Neuronal stem cell (in vitro differentiated cells): ENCODE measurements around the gene ZNF423.
"Not testable (repeated sequence)": the region's sequence is repeated elsewhere in the genome, so short reads cannot be mapped to it uniquely, and the experiment has no call there.

Source experiments
- DNase-seq: peaks from one replicate; pipeline ENCODE4 v3.0.0-alpha.2; 2013; ENCODE audit warnings: low spot score
- H2AFZ ChIP-seq: one replicate; pipeline ENCODE4 v1.6.1; 2013; ENCODE audit warnings: mild to moderate bottlenecking, low read length, inconsistent platforms
- H2AK5ac ChIP-seq: 2 replicates; pipeline ENCODE4 v1.6.1; 2013; ENCODE audit warnings: low read depth, mild to moderate bottlenecking, inconsistent platforms, low read length, moderate library complexity, mixed read lengths
- H2BK120ac ChIP-seq: 2 replicates; pipeline ENCODE4 v1.6.1; 2013; ENCODE audit warnings: low read depth, mild to moderate bottlenecking, inconsistent platforms, low read length, moderate library complexity, mixed read lengths
- H2BK12ac ChIP-seq: one replicate; pipeline ENCODE4 v1.6.1; 2013; ENCODE audit warnings: low read length, inconsistent platforms
- H2BK15ac ChIP-seq: 2 replicates; pipeline ENCODE4 v1.6.1; 2013; ENCODE audit warnings: mild to moderate bottlenecking, low read length, inconsistent platforms, mixed read lengths
- H2BK5ac ChIP-seq: one replicate; pipeline ENCODE4 v1.6.1; 2013; ENCODE audit warnings: inconsistent platforms, mild to moderate bottlenecking, low read length, moderate library complexity
- H3K14ac ChIP-seq: one replicate; pipeline ENCODE4 v1.6.1; 2013; ENCODE audit warnings: low read length, inconsistent platforms
- H3K18ac ChIP-seq: 2 replicates; pipeline ENCODE4 v1.6.1; 2013; ENCODE audit warnings: low read length, inconsistent platforms
- H3K23ac ChIP-seq: 2 replicates; pipeline ENCODE4 v1.6.1; 2013; ENCODE audit warnings: low read depth, mild to moderate bottlenecking, mixed read lengths, low read length, inconsistent platforms; ENCODE audit not compliant: poor library complexity
- H3K27ac ChIP-seq: replicated peaks from 3 replicates; pipeline ENCODE4 v1.5.1; 2013; ENCODE audit warnings: low read length, inconsistent platforms
- H3K27me3 ChIP-seq, 3 experiments: 2 replicates each; pipeline ENCODE4 v1.6.1; 2013; ENCODE audit warnings: low read length in 3 of 3, mild to moderate bottlenecking in 2 of 3, inconsistent platforms in 1 of 3, low read depth in 1 of 3, mixed read lengths in 1 of 3, moderate library complexity in 1 of 3; ENCODE audit not compliant: control insufficient read depth in 3 of 3, insufficient read depth in 3 of 3
- H3K36me3 ChIP-seq, 2 donors: replicated peaks in 1 of 2; 2 replicates each; pipeline ENCODE4 v1.6.1; 2013; ENCODE audit warnings: low read length in 2 of 2; ENCODE audit not compliant: control insufficient read depth in 2 of 2, insufficient read depth in 2 of 2
- H3K4ac ChIP-seq: 2 replicates; pipeline ENCODE4 v1.6.1; 2013; ENCODE audit warnings: inconsistent platforms, mild to moderate bottlenecking, low read length, moderate library complexity
- H3K4me1 ChIP-seq, 2 donors: 1 replicate in 1 of 2; 2 replicates in 1 of 2; pipeline ENCODE4 v1.6.1; 2013; ENCODE audit warnings: low read length in 2 of 2, low read depth in 1 of 2; ENCODE audit not compliant: control insufficient read depth in 2 of 2, insufficient read depth in 1 of 2
- H3K4me2 ChIP-seq: one replicate; pipeline ENCODE4 v1.6.1; 2013; ENCODE audit warnings: mild to moderate bottlenecking, low read length, inconsistent platforms; ENCODE audit not compliant: insufficient read depth, poor library complexity, severe bottlenecking
- H3K4me3 ChIP-seq, 2 donors: 2 replicates each; pipeline ENCODE4 v1.5.1; 2013; ENCODE audit warnings: low read length in 2 of 2, mild to moderate bottlenecking in 2 of 2, inconsistent platforms in 1 of 2, moderate library complexity in 1 of 2
- H3K79me1 ChIP-seq: one replicate; pipeline ENCODE4 v1.6.1; 2013; ENCODE audit warnings: low read depth, mild to moderate bottlenecking, inconsistent platforms, low read length, moderate library complexity
- H3K9ac ChIP-seq: one replicate; pipeline ENCODE4 v1.6.1; 2013; ENCODE audit warnings: mild to moderate bottlenecking, low read depth, low read length, inconsistent platforms; ENCODE audit not compliant: poor library complexity
- H3K9me3 ChIP-seq, 2 donors: replicated peaks in 1 of 2; 2 replicates each; pipeline versions ENCODE3 to v1.6.1; 2013; ENCODE audit warnings: low read length in 2 of 2, mild to moderate bottlenecking in 2 of 2, inconsistent platforms in 1 of 2, low read depth in 1 of 2, mixed read lengths in 1 of 2, moderate library complexity in 1 of 2; ENCODE audit not compliant: control insufficient read depth in 2 of 2, insufficient read depth in 1 of 2
- H4K8ac ChIP-seq: one replicate; pipeline ENCODE4 v1.6.1; 2013; ENCODE audit warnings: low read depth, mild to moderate bottlenecking, inconsistent platforms, low read length, moderate library complexity
- H4K91ac ChIP-seq: one replicate; pipeline ENCODE4 v1.6.1; 2013; ENCODE audit warnings: low read length, low read depth, mild to moderate bottlenecking, inconsistent platforms; ENCODE audit not compliant: poor library complexity
- WGBS, 2 donors: extraction: QIAGEN DNeasy Blood & Tissue Kit; methylation state at CpG; one replicate each; pipeline ENCODE4 v1.1.7; 2013; ENCODE audit warnings: missing lambda C conversion rate in 2 of 2, mixed read lengths in 1 of 2; ENCODE audit not compliant: insufficient read length in 2 of 2, insufficient replicate concordance in 1 of 2; ENCODE audit errors: extremely low coverage in 2 of 2; 5-methylcytosine and 5-hydroxymethylcytosine counted together

ZNF423 gene

DNA sequence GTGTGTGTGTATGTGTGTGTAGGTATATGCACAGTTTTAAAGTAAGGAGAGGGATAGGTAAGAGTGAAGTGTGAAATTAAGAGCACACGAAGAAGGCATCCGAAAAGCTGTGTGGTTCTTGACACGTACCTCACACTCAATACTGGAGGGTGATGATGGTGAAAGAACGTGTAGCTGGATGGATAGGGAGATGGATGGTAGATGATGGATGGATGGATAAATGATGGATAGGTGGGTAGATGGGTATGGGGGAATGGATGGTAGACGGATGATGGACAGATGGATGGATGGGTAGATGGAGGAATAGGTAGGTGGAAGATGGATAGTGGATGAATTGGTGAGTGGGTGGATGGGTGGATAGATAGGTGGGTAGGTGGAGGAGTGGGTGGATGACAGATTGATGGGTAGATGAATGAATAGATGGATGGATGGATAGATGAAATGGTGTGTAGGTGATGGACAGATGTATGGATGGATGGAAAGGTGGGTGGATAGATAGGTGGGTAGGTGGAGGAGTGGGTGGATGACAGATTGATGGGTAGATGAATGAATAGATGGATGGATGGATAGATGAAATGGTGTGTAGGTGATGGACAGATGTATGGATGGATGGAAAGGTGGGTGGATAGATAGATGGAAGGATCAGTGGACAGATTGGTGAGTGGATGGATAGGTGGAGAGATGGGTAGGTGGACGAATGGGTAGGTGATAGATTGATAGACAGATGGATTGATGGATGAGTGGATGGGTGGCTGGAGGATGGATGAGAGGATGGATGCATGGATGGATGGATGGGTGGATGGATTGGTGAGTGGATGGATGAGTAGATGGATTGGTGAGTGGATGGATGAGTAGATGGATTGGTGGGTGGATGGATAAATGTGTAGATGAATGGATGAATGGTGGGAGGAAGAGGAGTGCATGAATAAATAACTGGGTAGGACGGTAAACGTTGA, 349.6 kb downstream of the ZNF423 start:
- H2BK120ac ChIP-seq, H2AK5ac ChIP-seq, H3K27me3 ChIP-seq, H4K8ac ChIP-seq, H3K4me1 ChIP-seq, H3K14ac ChIP-seq, H4K91ac ChIP-seq, H3K23ac ChIP-seq, DNase-seq, H2BK15ac ChIP-seq, H3K4ac ChIP-seq, H2BK5ac ChIP-seq, H3K27ac ChIP-seq, H2AFZ ChIP-seq, H3K4me3 ChIP-seq, H3K79me1 ChIP-seq, H2BK12ac ChIP-seq, H3K4me2 ChIP-seq, H3K9me3 ChIP-seq, H3K18ac ChIP-seq: not testable (repeated sequence)
- H3K36me3 ChIP-seq, result peaks cover 3 to 45% of the 10 kb centered on the region in 2 donors
- H3K9ac ChIP-seq, result peak overlapping the region; percentile 50
- WGBS, 2 donors, result 100% methylated on average over 4 of the region's 8 CpGs; no CpG with 5 or more reads in 1 of the 2 donors

DNA sequence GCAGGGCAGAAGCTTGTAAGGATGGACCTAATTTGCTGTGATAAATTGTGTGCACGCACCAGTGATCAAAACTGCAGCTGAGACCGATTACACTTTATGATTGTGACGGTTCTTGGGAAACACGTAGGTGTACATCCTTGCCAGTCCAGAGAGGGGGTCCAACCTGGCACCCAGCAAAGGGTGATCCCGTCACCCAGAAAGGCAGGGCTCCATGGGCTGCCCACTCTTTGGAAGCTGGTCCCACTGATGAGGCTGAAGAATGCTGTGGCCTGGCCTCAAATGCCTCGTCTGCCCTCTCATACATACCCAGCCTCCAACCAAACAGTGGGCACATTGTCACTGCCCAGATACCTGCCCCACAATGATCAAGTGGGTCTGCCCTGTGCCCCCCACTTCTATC, 350.4 kb downstream of the ZNF423 start:
- Histone ChIP-seq H4K91ac (no peak overlapping the region), H2BK12ac (no peak overlapping the region), H2AK5ac (no peak overlapping the region), H3K27ac (no peak overlapping the region), H2BK120ac (no peak overlapping the region), H3K9me3 (no peaks in the 10 kb centered on the region), H3K36me3 (peaks cover 3 to 37% of the 10 kb centered on the region in 2 donors), H3K18ac (no peak overlapping the region), H3K27me3 (no peaks in the 10 kb centered on the region), H3K4ac (no peak overlapping the region), H3K79me1 (no peaks in the 10 kb centered on the region), H4K8ac (no peak overlapping the region), H2BK5ac (no peak overlapping the region), H3K14ac (no peak overlapping the region), H3K4me2 (no peak overlapping the region), H2BK15ac (no peak overlapping the region), H3K9ac (no peak overlapping the region), H3K4me1 (no peaks in the 10 kb centered on the region), H3K4me3 (no peak overlapping the region), H2AFZ (no peak overlapping the region), H3K23ac (no peak overlapping the region)
- WGBS, 2 donors, result no CpG with 5 or more reads among the region's 6 CpGs
- DNase-seq, result no peak

DNA sequence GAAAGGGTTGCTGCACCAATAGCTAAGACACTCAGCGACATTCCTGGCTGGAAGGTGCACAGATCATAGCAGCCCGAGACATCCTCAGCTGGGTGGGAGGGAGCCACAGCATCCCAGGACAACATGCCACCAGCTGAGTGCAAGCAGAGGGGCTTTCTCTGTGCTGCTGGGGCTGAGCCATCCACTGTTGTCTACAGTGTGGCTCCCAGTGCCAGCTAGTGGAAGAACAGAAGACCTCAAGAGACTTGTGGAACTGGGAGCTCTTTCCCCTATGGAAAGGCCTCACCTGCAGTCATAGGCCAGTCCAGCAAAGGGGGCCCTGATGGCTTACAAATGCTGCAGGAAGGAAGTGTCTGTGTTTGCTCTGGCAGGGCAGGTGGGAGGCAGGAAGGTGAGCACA, 351.3 kb downstream of the ZNF423 start:
- H2BK15ac ChIP-seq, result no peak overlapping the region
- no peaks in the 10 kb centered on the region for H3K79me1 ChIP-seq
- no peak overlapping the region for H3K4me3 ChIP-seq
- DNase-seq, result no peak
- no peak overlapping the region for H3K18ac ChIP-seq
- H2AFZ ChIP-seq, result no peak overlapping the region
- no peak overlapping the region for H2BK120ac ChIP-seq
- no peak overlapping the region for H2AK5ac ChIP-seq
- no peak overlapping the region for H3K4me2 ChIP-seq
- no peak overlapping the region for H3K23ac ChIP-seq
- H3K9ac ChIP-seq, result no peak overlapping the region
- H2BK5ac ChIP-seq, result no peak overlapping the region
- no peaks in the 10 kb centered on the region for H3K4me1 ChIP-seq
- H3K27ac ChIP-seq, result no peak overlapping the region
- no CpG with 5 or more reads among the region's 2 CpGs for WGBS, 2 donors
- H3K27me3 ChIP-seq, result no peaks in the 10 kb centered on the region
- H3K36me3 ChIP-seq, result peaks cover 0 to 32% of the 10 kb centered on the region in 2 donors
- H2BK12ac ChIP-seq, result no peak overlapping the region
- H3K9me3 ChIP-seq, result no peaks in the 10 kb centered on the region
- H4K91ac ChIP-seq, result no peak overlapping the region
- H4K8ac ChIP-seq, result no peak overlapping the region
- H3K14ac ChIP-seq, result no peak overlapping the region
- no peak overlapping the region for H3K4ac ChIP-seq

GRCh38 chr16:49504023-49504364, 351.9 kb downstream of the ZNF423 start:
- Histone ChIP-seq H3K79me1 (no peaks in the 10 kb centered on the region), H2BK5ac (no peak overlapping the region), H2BK15ac (no peak overlapping the region), H3K18ac (no peak overlapping the region), H3K23ac (no peak overlapping the region), H3K9ac (no peak overlapping the region), H3K14ac (no peak overlapping the region), H2AFZ (no peak overlapping the region), H3K27me3 (no peaks in the 10 kb centered on the region), H3K4me3 (no peak overlapping the region), H2BK12ac (no peak overlapping the region), H3K4ac (no peak overlapping the region), H4K91ac (no peak overlapping the region), H3K9me3 (no peaks in the 10 kb centered on the region), H4K8ac (no peak overlapping the region), H2AK5ac (no peak overlapping the region), H3K27ac (no peak overlapping the region), H3K4me1 (no peaks in the 10 kb centered on the region), H3K36me3 (peaks cover 0 to 30% of the 10 kb centered on the region in 2 donors), H2BK120ac (no peak overlapping the region), H3K4me2 (no peak overlapping the region)
- no CpG with 5 or more reads among the region's 2 CpGs for WGBS, 2 donors
- no peak for DNase-seq
